HEK293T (cell line): ENCODE data around the gene CENPL.

Experiments
- FOXA1 ChIP-seq: fragments of 450-650 bp; IDR thresholded peaks from 2 replicates; pipeline ENCODE4 v1.6.1; 2016; ENCODE audit warnings: mild to moderate bottlenecking
- FOXM1 ChIP-seq: fragments of 450-650 bp; IDR thresholded peaks from 2 replicates; pipeline ENCODE4 v1.6.1; 2017; ENCODE audit warnings: mild to moderate bottlenecking, borderline replicate concordance
- SUZ12 ChIP-seq: fragments of 450-650 bp; IDR thresholded peaks from 2 replicates; pipeline ENCODE4 v1.6.1; 2016; ENCODE audit warnings: mild to moderate bottlenecking

- TF ChIP-seq SUZ12 = no peak
- TF ChIP-seq FOXA1 = no peak
- no peak for TF ChIP-seq FOXM1
These were observed 39.7 kb downstream of the CENPL start for GRCh38 chr1:173784997-173785396.
